Measurements from ENCODE around the gene COLEC11. TPM values are rescaled to one million over a fixed set of nuclear protein-coding genes. Genes with fewer than 3 reads are reported as not detected.

Gene COLEC11
- total and polyA plus RNA-seq, 9 of the 15 experiments (the other 6 are each of a cell fraction or from before 2014, with no cell fraction given), result 0.32 to 4.3 (median 1.8) TPM

GRCh38 chr2:3604991-3605961 lies 10.4 kb downstream of the COLEC11 start (continued):
- TF ChIP-seq ATF2 (CRISPR knock-in tag; IDR thresholded peaks at IDR 0.05), result no peak
- TF ChIP-seq CBX2 (IDR thresholded peaks at IDR 0.05; ENCODE audit: insufficient read depth, low read length, poor library complexity, severe bottlenecking), result no peak
- TF ChIP-seq RBM14 (IDR thresholded peaks at IDR 0.05; ENCODE audit: borderline replicate concordance, insufficient read depth, low read depth, low read length), result no peak
- TF ChIP-seq MAX (CRISPR knock-in tag; IDR thresholded peaks at IDR 0.05), result peak; percentile 60
- TF ChIP-seq NCOA4 (IDR thresholded peaks at IDR 0.05; ENCODE audit: partially characterized antibody), result no peak
- TF ChIP-seq CREB5 (CRISPR knock-in tag; IDR thresholded peaks at IDR 0.05), result no peak
- no peak for TF ChIP-seq DACH1 (IDR thresholded peaks at IDR 0.05; ENCODE audit: partially characterized antibody)
- TF ChIP-seq GATAD2A (IDR thresholded peaks at IDR 0.05), result no peak
- TF ChIP-seq TRIM25 (IDR thresholded peaks at IDR 0.05; ENCODE audit: borderline replicate concordance), result no peak
- no peak for TF ChIP-seq ZNF764 (CRISPR knock-in tag; IDR thresholded peaks at IDR 0.05; ENCODE audit: low read depth)
- no peak for TF ChIP-seq HMG20B (CRISPR knock-in tag; IDR thresholded peaks at IDR 0.05)
- no peak for TF ChIP-seq CHAMP1 (IDR thresholded peaks at IDR 0.05)
- no peak for TF ChIP-seq CHD1 (IDR thresholded peaks at IDR 0.05; ENCODE audit: low read length)
- TF ChIP-seq ZFP30 (CRISPR knock-in tag; IDR thresholded peaks at IDR 0.05; ENCODE audit: borderline replicate concordance), result no peak
- TF ChIP-seq ZNF75A (CRISPR knock-in tag; IDR thresholded peaks at IDR 0.05), result no peak
- TF ChIP-seq CBX3 (IDR thresholded peaks at IDR 0.05; ENCODE audit: borderline replicate concordance in 1 of 2, low read length in 2 of 2), result no peak; a peak in 1 of 3 replicates
- no peak for TF ChIP-seq MBD2 (IDR thresholded peaks at IDR 0.05; ENCODE audit: borderline replicate concordance, low read depth)
- peak; percentile 74 for TF ChIP-seq L3MBTL2 (IDR thresholded peaks at IDR 0.05)
